Epithelial cell of proximal tubule (primary cell): Measurements from ENCODE around the gene CCDC146. TPM values are rescaled to one million over a fixed set of nuclear protein-coding genes. Genes with fewer than 3 reads are reported as not detected.

Source experiments
- DNase-seq: peaks from one replicate; pipeline ENCODE4 v3.0.0-alpha.2; 2011; ENCODE audit warnings: low read depth
- H3K4me3 ChIP-seq: 2 replicates; pipeline ENCODE4 v1.5.1; 2011; ENCODE audit warnings: low read depth, mild to moderate bottlenecking, low read length
- CTCF ChIP-seq: conservative IDR thresholded peaks from 2 replicates; pipeline ENCODE4 v1.5.1; 2012; ENCODE audit warnings: low read depth, mild to moderate bottlenecking, low read length
- total RNA-seq: library from RNA; depleted of rRNA; stranded (reverse); fragments of >200 nt; gene quantifications from 2 replicates; pipeline ENCODE4 v1.2.3, GENCODE V29; 2015

The CCDC146 gene
- total RNA-seq, 1 donor from 2014 or later, result 5.2 TPM

DNA sequence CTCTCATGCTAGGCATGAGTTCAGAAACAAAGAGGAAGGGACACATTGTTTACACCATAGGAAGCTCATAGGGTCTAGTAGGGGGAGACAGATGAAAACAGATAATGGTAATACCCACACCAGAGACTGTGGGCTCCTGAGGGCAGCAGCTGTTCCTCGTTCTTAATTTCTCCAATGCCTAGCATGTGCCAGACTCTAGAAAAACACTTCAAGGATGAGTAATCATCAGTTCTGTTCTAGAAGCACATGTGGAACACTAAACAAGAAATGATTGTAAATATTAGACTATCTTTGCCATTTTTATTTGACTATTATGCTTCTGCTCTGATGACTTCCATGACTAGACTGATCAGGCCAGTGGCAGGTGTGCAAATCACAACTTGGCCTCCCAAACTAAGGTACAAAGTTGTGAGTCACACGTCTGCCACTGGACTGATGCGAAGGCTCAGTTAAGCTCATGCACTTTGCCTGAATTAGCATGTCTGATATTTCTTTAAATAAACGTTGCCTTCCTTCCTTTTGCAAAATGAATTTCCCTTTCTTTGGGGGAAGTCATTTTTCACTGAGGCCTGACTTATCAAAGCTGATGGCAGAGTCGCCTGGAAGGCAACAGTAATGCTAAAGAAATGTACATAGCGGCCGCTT is 166.4 kb downstream of the CCDC146 start:
- H3K4me3 ChIP-seq, result no peak overlapping the region
- no peak for DNase-seq
- TF ChIP-seq CTCF, result no peak

GRCh38 chr7:77289387-77289786 is 167.0 kb downstream of the CCDC146 start:
- no peak for TF ChIP-seq CTCF
- no peak overlapping the region for H3K4me3 ChIP-seq
- no peak for DNase-seq

DNA sequence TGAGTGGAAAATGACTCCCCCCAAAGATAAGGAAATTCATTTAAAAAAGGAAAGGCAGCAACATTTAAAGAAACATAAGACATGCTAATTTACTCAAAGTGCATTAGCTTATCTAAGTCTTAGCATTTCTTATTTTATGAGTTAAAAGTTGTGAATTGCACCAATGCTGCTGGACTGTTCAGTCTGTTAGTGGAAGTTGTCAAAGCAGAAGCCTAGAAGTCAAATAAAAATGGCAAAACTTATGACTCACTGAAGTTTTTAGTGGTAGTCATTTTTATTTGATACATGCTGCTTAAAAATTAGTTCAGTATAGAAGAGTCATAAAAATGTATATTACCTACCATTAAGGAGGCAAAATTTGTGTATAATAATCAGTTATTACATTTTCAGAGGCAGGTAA is 168.0 kb downstream of the CCDC146 start:
- no peak overlapping the region for H3K4me3 ChIP-seq
- no peak for DNase-seq
- no peak for TF ChIP-seq CTCF

DNA sequence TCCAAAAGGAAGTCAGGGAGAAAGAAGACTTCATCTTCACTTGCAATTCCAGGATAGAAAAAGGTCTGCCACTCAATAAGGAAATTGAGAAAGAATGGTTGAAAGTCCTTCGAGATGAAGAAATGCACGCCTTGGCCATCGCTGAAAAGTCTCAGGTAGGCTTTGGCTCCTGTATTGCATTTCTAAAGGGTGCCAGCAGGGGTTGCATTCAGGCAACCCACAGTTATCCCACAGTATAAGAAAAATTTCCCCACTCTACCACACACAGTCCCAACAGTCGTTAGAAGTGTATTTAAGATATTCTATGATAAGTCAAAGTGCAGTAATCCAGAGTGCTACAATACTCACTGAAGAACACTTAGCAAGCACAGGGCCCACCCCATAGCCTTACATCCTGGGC is 170.6 kb downstream of the CCDC146 start:
- H3K4me3 ChIP-seq, result no peak overlapping the region
- peak; percentile 38 for TF ChIP-seq CTCF
- DNase-seq, result no peak

GRCh38 chr7:77295549-77295948 is 173.1 kb downstream of the CCDC146 start:
- no peak for DNase-seq
- H3K4me3 ChIP-seq, result no peak overlapping the region
- TF ChIP-seq CTCF, result no peak

DNA sequence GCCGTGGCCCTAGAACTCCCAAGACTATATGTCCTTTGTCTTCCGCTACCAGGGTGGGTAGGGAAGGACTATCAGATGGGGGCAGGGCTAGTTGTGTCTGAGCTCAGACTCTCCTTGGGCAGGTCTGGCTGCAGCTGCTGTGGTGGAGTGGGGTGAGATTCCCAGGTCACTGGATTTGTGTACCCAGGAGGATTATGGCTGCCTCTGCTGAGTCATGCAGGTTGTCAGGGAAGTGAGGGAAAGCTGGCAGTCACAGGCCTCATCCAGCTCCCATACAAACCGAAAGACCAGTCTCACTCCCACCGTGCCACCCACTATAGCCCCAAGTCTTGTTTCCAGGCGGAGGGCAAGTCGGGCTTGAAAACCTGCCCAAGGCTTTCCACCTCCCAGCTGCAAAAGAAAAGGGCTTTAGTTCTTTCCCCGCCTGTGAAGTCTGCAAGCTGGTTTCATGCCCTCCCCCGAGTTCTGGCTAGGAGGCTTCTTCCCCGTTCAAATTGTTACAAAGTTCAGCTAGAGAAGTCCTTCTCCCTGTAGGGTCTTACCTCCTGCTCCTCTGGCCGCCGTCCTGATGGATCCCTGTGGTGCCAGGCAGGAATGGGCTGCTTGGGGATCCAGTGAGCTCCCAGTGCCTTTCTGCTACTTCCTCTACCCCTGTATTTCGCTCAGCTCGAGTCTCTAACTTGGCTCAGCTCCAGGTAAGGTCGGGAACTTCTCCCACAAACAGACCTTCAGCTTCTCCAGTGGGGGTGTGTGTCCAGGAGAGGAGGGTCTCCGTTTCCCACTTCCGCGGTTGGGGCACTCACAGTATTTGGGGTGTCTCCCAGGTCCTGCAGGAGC is 184.0 kb downstream of the CCDC146 start:
- H3K4me3 ChIP-seq, result no peak overlapping the region
- TF ChIP-seq CTCF, result no peak
- no peak for DNase-seq
